ENCODE measurements around the gene TLCD3B.

DNA sequence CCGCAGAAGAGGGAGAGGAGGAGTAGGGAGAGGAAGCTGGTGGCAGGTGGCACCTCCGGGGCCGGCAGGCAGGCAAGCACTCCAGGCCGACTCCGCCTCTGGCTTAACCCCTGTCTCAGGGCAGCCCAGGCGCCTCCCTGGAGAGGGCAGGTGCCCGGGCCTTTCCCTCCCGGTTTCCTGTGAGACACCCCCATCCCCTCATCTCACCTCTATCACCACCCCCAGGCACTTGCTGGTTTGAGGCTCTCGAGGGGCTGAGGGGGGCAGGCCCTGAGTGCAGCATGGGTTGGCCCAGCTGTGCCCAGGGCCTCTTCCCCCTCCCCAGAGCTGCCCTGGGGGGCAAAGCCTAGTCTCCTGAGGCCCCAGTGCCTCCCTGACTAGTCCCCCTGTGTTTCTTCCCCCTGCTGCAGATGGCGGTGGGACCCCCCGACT lies 26.2 kb downstream of the TLCD3B start:
- TF ChIP-seq POLR2AphosphoS5 (IDR thresholded peaks at IDR 0.05; ENCODE audit: low read depth, low read length): no peak
- TF ChIP-seq, protein P1, sequence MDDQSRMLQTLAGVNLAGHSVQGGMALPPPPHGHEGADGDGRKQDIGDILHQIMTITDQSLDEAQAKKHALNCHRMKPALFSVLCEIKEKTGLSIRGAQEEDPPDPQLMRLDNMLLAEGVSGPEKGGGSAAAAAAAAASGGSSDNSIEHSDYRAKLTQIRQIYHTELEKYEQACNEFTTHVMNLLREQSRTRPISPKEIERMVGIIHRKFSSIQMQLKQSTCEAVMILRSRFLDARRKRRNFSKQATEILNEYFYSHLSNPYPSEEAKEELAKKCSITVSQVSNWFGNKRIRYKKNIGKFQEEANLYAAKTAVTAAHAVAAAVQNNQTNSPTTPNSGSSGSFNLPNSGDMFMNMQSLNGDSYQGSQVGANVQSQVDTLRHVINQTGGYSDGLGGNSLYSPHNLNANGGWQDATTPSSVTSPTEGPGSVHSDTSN (IDR thresholded peaks at IDR 0.05): no peak
- TF ChIP-seq RAD21 (IDR thresholded peaks at IDR 0.05; ENCODE audit: low read length): no peak
- TF ChIP-seq CTCF (IDR thresholded peaks at IDR 0.05): no peak
- TF ChIP-seq FOXM1 (IDR thresholded peaks at IDR 0.05; ENCODE audit: low read depth): no peak
- TF ChIP-seq TAF1 (IDR thresholded peaks at IDR 0.05; ENCODE audit: borderline replicate concordance, low read depth, low read length): no peak
- no peak for TF ChIP-seq SIN3A (IDR thresholded peaks at IDR 0.05; ENCODE audit: borderline replicate concordance, low read depth, low read length)
- TF ChIP-seq YY1 (IDR thresholded peaks at IDR 0.05; ENCODE audit: low read depth): no peak
